Myocyte (in vitro differentiated cells): ENCODE data around the gene HCAR1. TPM values are rescaled to one million over a fixed set of nuclear protein-coding genes. Genes with fewer than 3 reads are reported as not detected.

ENCODE experiments used
- total RNA-seq: library from RNA; depleted of rRNA; stranded (reverse); fragments of >200 nt; gene quantifications from 2 replicates; pipeline ENCODE4 v1.2.3, GENCODE V29; 2014

HCAR1 gene
- total RNA-seq, 1 donor from 2014 or later = not detected

Other genes starting within 250 kb of the HCAR1 start
- gene ZCCHC8, start 229.9 kb downstream of the HCAR1 start, total RNA-seq = 17.1 and 20.3 TPM in 2 replicates
- gene RSRC2, start 203.9 kb downstream of the HCAR1 start, total RNA-seq = 70.4 and 83.3 TPM in 2 replicates
- 5.4 and 6.6 TPM in 2 replicates for gene KNTC1, start 203.6 kb downstream of the HCAR1 start, total RNA-seq
- gene HCAR2, start 27.5 kb downstream of the HCAR1 start, total RNA-seq = not detected in 2 replicates
- not detected in 2 replicates for gene HCAR3, start 14.0 kb downstream of the HCAR1 start, total RNA-seq
- gene DENR, start 22.0 kb upstream of the HCAR1 start, total RNA-seq = 45.5 and 60.7 TPM in 2 replicates
- 1.2 and 1.6 TPM in 2 replicates for gene CCDC62, start 43.7 kb upstream of the HCAR1 start, total RNA-seq
- 10.0 and 25.0 TPM in 2 replicates for gene HIP1R, start 104.6 kb upstream of the HCAR1 start, total RNA-seq
- gene VPS37B, start 165.3 kb upstream of the HCAR1 start, total RNA-seq = 82.4 and 86.7 TPM in 2 replicates
- 6.9 and 10.4 TPM in 2 replicates for gene ABCB9, start 235.6 kb upstream of the HCAR1 start, total RNA-seq
- 15.3 and 20.8 TPM in 2 replicates for gene OGFOD2, start 244.4 kb upstream of the HCAR1 start, total RNA-seq
- gene ARL6IP4, start 249.8 kb upstream of the HCAR1 start, total RNA-seq = 189 and 192 TPM in 2 replicates